Adipose tissue (tissue), 3 donors: ENCODE results near the gene CACNG3. TPM values are rescaled to one million over a fixed set of nuclear protein-coding genes. Genes with fewer than 3 reads are reported as not detected.

Source experiments
- H3K27ac ChIP-seq: one replicate; pipeline ENCODE4 v1.5.1; 2013; ENCODE audit warnings: low read depth, low read length
- WGBS, 3 donors: extraction: QIAGEN DNeasy Blood & Tissue Kit; methylation state at CpG; one replicate each; pipeline ENCODE4 v1.1.7; 2013; 5-methylcytosine and 5-hydroxymethylcytosine counted together
- polyA plus RNA-seq, 3 donors: library from polyadenylated mRNA; stranded (reverse); fragments of 200-250 nt; gene quantifications; one replicate each; pipeline ENCODE4 v1.2.3, GENCODE V29; 2013
- donor health status: healthy with polysubstance abuse.
- donor health status: Bipolar disorder and iron deficiency.
- donor health status: healthy.

CACNG3 gene
- polyA plus RNA-seq, 3 donors = not detected

DNA sequence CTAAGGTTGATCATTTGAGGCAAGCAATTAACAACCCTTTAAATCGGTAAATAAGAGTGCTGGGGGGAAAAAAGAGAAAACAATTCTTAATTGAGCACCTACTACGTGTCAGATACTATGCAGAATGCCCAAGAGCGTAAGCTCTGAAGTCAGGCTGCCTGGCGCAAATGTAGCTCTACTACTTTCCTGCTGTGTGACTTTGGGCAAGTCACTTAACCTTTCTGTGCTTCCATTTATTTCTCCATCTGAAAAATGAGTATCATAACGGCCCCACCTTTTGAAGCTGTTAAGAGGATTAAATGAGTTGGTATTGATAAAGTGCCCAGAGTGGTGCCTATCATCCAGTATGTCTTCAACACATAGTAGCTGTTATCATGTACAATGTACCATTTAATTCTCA, 102.0 kb downstream of the CACNG3 start:
- no peak overlapping the region for H3K27ac ChIP-seq
- 64 to 71% (median 69%) methylated on average over 5 of the region's 5 CpGs for WGBS, 3 donors

DNA sequence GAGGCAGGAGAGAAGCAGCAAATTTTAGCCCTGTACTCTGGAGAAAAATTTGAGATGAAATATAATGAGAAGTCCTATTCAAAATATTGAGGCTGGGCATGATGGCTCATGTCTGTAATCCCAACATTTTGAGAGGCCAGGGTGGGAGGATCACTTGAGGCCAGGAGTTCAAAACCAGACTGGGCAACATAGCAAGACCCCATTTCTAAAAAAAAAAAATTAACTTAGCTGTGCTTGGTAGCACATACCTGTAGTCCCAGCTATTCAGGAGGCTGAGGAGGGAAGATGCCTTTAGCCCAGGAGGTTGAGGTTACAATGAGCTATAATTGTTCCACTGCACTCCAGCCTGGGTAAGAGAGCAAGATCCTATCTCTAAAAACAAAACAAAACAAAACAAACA, 103.4 kb downstream of the CACNG3 start:
- H3K27ac ChIP-seq = no peak overlapping the region

DNA sequence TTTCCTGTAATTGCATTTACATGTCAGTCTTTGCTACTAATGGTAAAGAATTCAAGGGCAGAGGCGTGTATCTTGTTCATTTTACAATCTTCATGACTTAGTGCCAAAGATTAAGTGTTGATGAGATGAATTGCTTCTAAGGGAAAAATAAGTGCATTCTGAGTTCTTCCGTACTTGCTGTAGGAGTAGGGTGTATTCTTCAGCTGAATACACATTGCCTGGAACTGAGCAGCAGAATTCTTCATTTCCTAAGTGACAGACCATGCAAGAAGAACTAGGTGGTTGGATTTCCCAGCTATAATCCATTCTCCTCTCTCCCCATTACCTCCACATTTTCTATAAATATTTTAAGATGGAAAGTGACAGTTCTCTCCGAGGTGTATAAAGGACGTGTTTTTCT, 104.8 kb downstream of the CACNG3 start:
- no peak overlapping the region for H3K27ac ChIP-seq
- 61 to 78% (median 76%) methylated on average over 4 of the region's 4 CpGs for WGBS, 3 donors

DNA sequence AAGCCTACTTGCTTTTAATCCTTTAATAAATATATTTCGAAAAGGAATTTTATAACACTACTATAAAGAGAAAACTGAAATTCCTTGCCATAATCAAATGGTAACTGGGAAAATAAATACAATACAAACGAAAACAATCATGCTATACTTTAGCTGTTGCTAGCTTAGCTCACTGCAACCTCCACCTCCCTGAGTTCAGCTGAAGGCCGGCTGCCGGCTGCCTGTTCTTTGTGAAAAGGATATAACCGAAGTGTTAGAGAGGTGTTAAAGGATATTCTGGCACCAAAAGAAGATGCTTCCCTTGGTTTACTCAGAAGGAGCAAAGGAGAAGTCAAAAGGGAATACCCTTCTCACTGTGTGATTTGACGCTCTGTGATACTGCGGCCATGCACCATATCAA, 108.5 kb downstream of the CACNG3 start:
- 60 to 77% (median 75%) methylated on average over 7 of the region's 7 CpGs for WGBS, 3 donors
- H3K27ac ChIP-seq = no peak overlapping the region

DNA sequence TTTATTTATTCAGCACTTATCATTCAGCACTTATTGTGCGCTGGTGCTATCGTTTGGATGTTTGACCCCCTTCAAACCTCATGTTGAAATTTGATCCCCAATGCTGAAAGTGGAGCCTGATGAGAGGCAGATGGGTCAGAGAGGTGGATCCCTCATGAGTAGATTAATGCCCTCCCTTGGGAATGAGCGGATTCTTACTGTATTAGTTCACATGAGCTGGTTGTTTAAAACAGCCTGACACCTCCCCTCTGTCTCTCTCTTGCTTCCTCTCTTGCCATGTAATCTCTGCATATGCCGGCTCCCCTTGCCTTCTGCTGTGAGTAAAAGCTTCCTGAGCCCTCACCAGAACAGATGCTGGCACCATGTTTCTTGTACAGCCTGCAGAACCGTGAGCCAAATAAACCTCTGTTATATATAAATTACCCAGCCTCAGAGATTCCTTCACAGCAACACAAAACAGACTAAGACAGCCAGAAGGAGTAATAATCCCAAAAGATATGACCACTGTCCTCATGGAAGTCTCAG, 111.1 kb downstream of the CACNG3 start:
- no peak overlapping the region for H3K27ac ChIP-seq
- WGBS, 3 donors = 54 to 67% (median 58%) methylated on average over 5 of the region's 5 CpGs

DNA sequence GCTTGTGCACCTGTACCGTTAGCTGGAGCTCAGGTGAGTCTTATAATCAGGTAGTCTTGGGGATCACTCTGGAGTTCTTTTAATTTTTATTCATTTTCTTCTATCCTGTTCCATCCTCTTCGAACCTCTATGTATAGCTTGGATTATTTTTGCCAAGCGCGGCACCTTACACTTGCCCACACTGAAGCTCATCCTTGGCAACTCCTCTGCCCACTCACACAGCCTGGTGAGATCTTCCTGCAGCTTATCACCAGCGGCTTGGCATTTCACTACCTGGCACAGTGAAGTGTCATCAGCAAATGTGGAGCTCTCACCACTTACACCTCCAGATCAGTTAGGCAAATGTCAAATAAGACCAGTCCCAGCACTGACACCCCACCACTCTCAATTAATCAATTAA, 116.7 kb downstream of the CACNG3 start:
- H3K27ac ChIP-seq = no peak overlapping the region
- 79 to 90% (median 83%) methylated on average over 5 of the region's 5 CpGs for WGBS, 3 donors

DNA sequence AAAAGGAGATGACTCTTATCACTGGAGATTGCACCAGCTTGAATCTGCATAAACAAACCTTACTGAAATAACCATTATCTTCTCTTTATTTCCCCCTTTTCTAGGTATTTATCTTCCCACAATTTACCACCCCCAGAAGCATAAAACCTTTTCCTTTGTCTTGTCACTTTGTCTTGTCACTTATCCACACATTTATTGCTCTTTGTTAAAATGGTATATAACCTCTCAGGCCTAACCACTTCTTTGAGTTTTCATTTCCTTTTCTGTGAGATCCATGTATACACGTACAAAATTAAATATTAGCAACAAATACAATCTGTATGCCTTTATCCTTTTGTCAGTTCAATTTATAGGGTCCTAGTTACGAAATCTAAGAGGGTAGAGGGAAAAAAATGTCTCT, 122.9 kb downstream of the CACNG3 start:
- WGBS, 3 donors = 13 to 18% (median 15%) methylated on average over 2 of the region's 2 CpGs

DNA sequence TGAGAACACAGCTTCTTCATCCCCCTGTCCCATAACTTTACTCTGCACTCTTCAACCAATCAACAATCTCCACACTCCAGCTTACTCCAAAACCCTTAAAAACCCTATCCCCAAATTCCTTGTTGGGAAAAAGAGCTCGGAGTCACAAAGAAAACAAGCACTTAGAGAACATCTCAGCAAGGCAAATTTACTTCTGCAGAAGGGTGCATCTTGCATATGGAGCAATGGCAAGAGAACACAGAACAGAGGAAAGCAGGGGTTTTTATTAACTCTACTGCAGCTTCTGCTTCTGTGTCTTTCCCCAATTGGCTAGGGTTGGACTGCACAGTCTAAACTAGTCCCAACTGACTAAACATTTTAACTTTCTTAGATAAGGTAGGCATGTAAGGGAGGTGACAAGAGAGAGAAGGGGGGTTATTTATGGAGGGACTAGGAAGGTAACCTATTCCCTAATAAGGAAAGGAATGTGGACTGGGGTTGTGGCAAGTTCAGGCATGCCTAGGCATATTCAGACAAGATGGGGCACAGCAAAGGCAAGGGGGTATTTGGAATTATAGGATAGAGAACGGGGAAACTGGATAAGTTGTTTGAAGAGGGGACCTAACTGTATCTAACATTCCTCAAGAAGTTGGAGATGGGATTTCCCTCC, 125.5 kb downstream of the CACNG3 start:
- 51 to 64% (median 59%) methylated on average over 2 of the region's 2 CpGs for WGBS, 3 donors
- no peak overlapping the region for H3K27ac ChIP-seq

More for the DNA sequence above, 122.9 kb downstream of the CACNG3 start:
- H3K27ac ChIP-seq = no peak overlapping the region

DNA sequence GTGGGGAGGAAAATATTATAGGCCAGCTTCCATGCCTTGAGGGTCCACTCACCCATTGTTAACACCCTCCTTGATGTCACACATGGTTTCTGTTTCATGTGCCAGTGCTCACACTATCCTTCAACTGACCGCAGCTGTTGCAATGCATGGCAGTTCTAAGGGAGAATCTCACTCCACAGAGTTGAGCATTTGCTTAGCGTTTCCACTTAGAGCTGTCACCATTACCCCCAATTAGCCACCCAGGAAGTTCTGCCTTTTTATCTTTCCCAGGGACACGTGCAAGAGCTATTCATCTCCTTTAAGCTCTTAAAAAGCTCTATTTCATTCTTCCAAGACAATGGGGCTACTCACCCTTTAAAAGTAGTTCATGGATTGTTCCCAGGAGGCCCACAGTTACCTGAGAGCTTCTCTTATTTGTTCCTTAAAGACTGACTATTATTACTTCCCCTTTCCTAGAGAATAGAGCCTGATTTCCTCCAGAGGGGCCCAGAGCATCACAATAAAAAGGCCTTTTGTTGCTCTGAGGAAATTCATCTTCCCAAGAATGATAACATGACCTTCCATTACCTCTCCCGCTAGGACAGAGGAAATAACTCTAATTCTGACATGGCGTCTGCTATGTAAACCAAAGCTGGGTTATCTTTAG, 126.8 kb downstream of the CACNG3 start:
- no peak overlapping the region for H3K27ac ChIP-seq
- 20 to 22% (median 21%) methylated on average over 5 of the region's 5 CpGs for WGBS, 3 donors

DNA sequence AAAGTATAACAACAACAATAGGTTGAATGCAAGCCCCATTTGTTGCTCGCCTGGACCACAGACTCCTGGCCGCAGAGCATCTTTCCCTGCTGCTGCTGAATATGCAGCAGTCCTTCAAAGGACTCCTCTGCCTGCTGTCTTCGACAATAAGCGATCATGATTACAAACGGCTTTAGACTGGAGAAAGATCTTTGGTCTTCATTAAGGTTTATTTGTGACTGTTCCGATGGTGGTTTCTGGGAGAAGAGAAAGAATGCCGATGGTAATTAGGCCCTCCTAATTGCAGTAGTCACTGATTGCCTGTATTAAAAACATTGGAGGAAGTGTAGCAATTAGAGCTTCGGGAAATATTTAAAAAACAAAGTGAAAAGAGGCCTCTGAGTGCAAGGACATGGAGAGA, 138.2 kb downstream of the CACNG3 start:
- 72 to 77% (median 73%) methylated on average over 8 of the region's 8 CpGs for WGBS, 3 donors
- no peak overlapping the region for H3K27ac ChIP-seq

DNA sequence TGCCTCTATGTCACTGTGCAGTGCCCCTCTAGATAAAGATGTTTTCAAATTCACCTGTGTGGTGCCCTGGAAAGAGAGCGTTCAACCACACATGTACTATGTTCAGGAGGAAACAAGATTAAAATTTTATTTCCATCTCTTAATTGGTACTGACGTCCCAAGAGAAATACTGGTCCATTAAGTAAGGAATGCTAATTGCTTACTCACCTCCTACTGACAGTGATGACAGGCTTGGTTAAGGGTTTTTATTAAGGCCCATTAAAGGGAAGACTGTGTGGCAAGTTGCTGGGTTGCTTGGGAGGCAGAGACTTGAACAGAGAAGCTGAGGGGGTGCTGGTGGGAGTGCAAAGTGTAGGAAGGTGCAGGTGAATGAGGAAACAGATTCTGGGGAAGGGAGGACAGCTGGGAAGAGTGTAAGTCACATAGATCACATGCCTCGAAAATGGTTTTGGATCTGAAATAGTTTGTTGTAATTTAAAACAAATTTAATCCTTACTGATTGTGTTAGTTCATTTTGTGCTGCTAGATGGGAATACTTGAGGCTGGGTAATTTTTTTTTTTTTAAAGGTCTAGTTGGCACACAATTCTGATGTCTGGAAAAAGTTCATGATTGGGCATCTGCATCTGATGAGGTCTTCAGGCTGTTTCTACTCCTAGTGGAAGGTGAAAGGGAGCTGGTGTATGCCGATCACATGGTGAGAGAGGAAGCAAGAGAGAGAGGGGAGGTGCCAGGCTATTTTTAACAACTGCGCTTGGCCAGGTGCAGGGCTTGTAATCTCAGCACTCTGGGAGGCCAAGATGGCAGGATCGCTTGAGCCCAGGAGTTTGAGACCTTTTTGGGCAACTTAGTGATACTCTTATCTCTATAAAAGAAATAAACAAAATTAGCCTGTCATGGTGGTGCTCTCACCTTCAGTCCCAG, 140.5 kb downstream of the CACNG3 start:
- WGBS, 3 donors = 52 to 57% (median 54%) methylated on average over 6 of the region's 6 CpGs

DNA sequence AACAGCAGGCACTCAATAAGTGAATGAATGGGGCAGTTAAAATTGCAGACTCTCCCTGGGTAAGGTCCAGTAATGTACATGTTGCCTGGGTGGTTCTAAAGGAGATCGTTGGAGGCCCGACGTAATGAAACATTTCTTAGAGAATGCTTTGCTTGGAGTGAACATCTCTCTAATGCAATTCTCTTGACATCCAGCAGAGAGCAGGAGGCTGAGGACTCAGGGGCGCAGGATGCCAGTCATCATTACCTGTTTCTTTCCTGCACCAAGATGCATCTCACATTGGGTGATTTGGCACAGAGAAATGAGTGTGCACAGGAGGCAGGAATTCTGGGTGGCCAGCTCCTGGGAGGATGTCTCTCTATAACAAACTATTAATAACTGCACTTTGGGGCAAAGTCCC, 152.9 kb downstream of the CACNG3 start:
- WGBS, 3 donors = 49 to 72% (median 65%) methylated on average over 4 of the region's 4 CpGs
- H3K27ac ChIP-seq = no peak overlapping the region

More for the DNA sequence above, 140.5 kb downstream of the CACNG3 start:
- no peak overlapping the region for H3K27ac ChIP-seq
